GM12878 (cell line): ENCODE results near the gene ZMYND10. TPM values are rescaled to one million over a fixed set of nuclear protein-coding genes. Genes with fewer than 3 reads are reported as not detected.

Source experiments
- ATAC-seq: fragments of 200-7000 bp; cut with Tn5 transposase; 3 replicates; pipeline ENCODE4 v1.9.1; 2020; ENCODE audit warnings: mild to moderate bottlenecking, moderate library complexity
- BruUV-seq: library from RNA; stranded (reverse); fragments of 400-500 nt; replicated peaks from 2 replicates; lab custom pipeline; 2021; lab: Mats Ljungman, UMichigan
- CTCF ChIA-PET: fragments of 300-600 bp; sonication (Branson Sonifier 250); formaldehyde crosslinking; extraction: SDS; loops from one replicate; lab custom pipeline; 2021; ENCODE audit warnings: inconsistent platforms; lab: Yijun Ruan, JAX
- POLR2A ChIA-PET: fragments of 350-600 bp; formaldehyde crosslinking; extraction: SDS; loops from one replicate; lab custom pipeline; 2021; ENCODE audit warnings: inconsistent platforms; lab: Charles Lee
- RAD21 ChIA-PET: fragments of 300-600 bp; sonication (Branson Sonifier 250); formaldehyde crosslinking; loops from one replicate; lab custom pipeline; 2023; ENCODE audit warnings: antibody characterized with exemption; ENCODE audit not compliant: unreplicated experiment; lab: Charles Lee
- SMC1A ChIA-PET: fragments of 300-600 bp; sonication (Branson Sonifier 250); formaldehyde crosslinking; loops from one replicate; lab custom pipeline; 2023; ENCODE audit not compliant: unreplicated experiment, uncharacterized antibody; lab: Charles Lee
- DNase-seq: peaks from one replicate; pipeline ENCODE4 v3.0.0-alpha.2; 2011; ENCODE audit warnings: low read depth, low spot score
- FAIRE-seq: peaks from 3 replicates; lab custom pipeline; 2011; peaks lifted over from hg19 to GRCh38; lab: Jason Lieb, UNC
- H2AFZ ChIP-seq: 2 replicates; pipeline ENCODE4 v1.6.0; 2011; ENCODE audit warnings: low read depth, low read length, control low read depth; ENCODE audit not compliant: control insufficient read depth
- H3K27ac ChIP-seq: 2 replicates; pipeline ENCODE4 v1.5.1; 2011; ENCODE audit warnings: control low read depth; ENCODE audit not compliant: control insufficient read depth, insufficient read depth
- H3K27me3 ChIP-seq, 2 experiments: replicated peaks in 1 of 2; 2 replicates each; pipeline versions ENCODE4 v1.6.0 to v1.6.1; 2011; ENCODE audit warnings: low read length in 1 of 2; ENCODE audit not compliant: control insufficient read depth in 2 of 2, insufficient read depth in 2 of 2
- H3K36me3 ChIP-seq, 2 experiments: 2 replicates each; pipeline ENCODE4 v1.5.1; 2011; ENCODE audit warnings: low read length in 1 of 2; ENCODE audit not compliant: control insufficient read depth in 2 of 2, insufficient read depth in 2 of 2
- H3K4me1 ChIP-seq: 2 replicates; pipeline ENCODE4 v1.6.1; 2011; ENCODE audit warnings: mild to moderate bottlenecking, low read length, moderate library complexity, mixed read lengths; ENCODE audit not compliant: control insufficient read depth, insufficient read depth
- H3K4me2 ChIP-seq: 2 replicates; pipeline ENCODE4 v1.6.0; 2011; ENCODE audit warnings: control low read depth; ENCODE audit not compliant: control insufficient read depth, insufficient read depth
- H3K4me3 ChIP-seq: fragments of 200-600 bp; sonication (generic); 2 replicates; pipeline ENCODE4 v1.5.1; 2016
- H3K79me2 ChIP-seq: 2 replicates; pipeline ENCODE4 v1.6.0; 2011; ENCODE audit warnings: low read length; ENCODE audit not compliant: control insufficient read depth, insufficient read depth
- H3K9ac ChIP-seq: 2 replicates; pipeline ENCODE4 v1.8.0; 2011; ENCODE audit warnings: low read length, control low read depth, mixed read lengths; ENCODE audit not compliant: control insufficient read depth, insufficient read depth
- H3K9me3 ChIP-seq: replicated peaks from 3 replicates; pipeline ENCODE4 v1.5.1; 2011; ENCODE audit warnings: mild to moderate bottlenecking, low read length; ENCODE audit not compliant: control insufficient read depth, insufficient read depth
- H4K20me1 ChIP-seq: 2 replicates; pipeline ENCODE4 v1.6.0; 2011; ENCODE audit not compliant: control insufficient read depth, insufficient read depth
- BHLHE40 ChIP-seq, 2 experiments: fragments of 450-650 bp in 1 of 2; IDR thresholded peaks; 2 replicates each; pipeline ENCODE4 v1.6.1; 2011 to 2017; ENCODE audit warnings: low read depth in 2 of 2, borderline replicate concordance in 1 of 2, improper control_type of control experiment in 1 of 2, low read length in 1 of 2, mild to moderate bottlenecking in 1 of 2
- CBX5 ChIP-seq: sonication (generic); IDR thresholded peaks from 2 replicates; pipeline ENCODE4 v1.6.1; 2016; ENCODE audit warnings: low read depth, moderate library complexity, mild to moderate bottlenecking, inconsistent platforms
- CEBPZ ChIP-seq: fragments of 150-350 bp; IDR thresholded peaks from 2 replicates; pipeline ENCODE4 v1.6.1; 2016; ENCODE audit warnings: low read depth, low read length
- CHD1 ChIP-seq: IDR thresholded peaks from 2 replicates; pipeline ENCODE4 v1.6.1; 2012; ENCODE audit warnings: low read depth, low read length, improper control_type of control experiment
- ESRRA ChIP-seq: IDR thresholded peaks from 2 replicates; pipeline ENCODE4 v1.6.1; 2012; ENCODE audit warnings: mild to moderate bottlenecking, low read length, improper control_type of control experiment
- IKZF2 ChIP-seq, 2 experiments: fragments of 450-650 bp; IDR thresholded peaks; 2 replicates each; pipeline ENCODE4 v1.6.1; 2017; ENCODE audit warnings: mild to moderate bottlenecking in 2 of 2, moderate library complexity in 2 of 2
- IRF3 ChIP-seq: fragments of 450-650 bp; IDR thresholded peaks from 2 replicates; pipeline ENCODE4 v1.6.1; 2014; ENCODE audit warnings: mild to moderate bottlenecking
- NBN ChIP-seq: fragments of 450-650 bp; IDR thresholded peaks from 2 replicates; pipeline ENCODE4 v1.6.1; 2016
- RCOR1 ChIP-seq: conservative IDR thresholded peaks from 2 replicates; pipeline ENCODE4 v1.6.1; 2012; ENCODE audit warnings: low read depth, low read length, improper control_type of control experiment
- RFX5 ChIP-seq: IDR thresholded peaks from 2 replicates; pipeline ENCODE4 v1.6.1; 2011; ENCODE audit warnings: low read depth, low read length, improper control_type of control experiment
- SKIL ChIP-seq: fragments of 450-650 bp; IDR thresholded peaks from 2 replicates; pipeline ENCODE4 v1.6.1; 2017; ENCODE audit warnings: mild to moderate bottlenecking, low read depth, inconsistent platforms; ENCODE audit not compliant: poor library complexity, severe bottlenecking
- SP1 ChIP-seq: IDR thresholded peaks from one replicate; pipeline ENCODE4 v1.6.1; 2011; ENCODE audit warnings: low read depth, low read length
- STAT3 ChIP-seq: IDR thresholded peaks from 2 replicates; pipeline ENCODE4 v1.6.1; 2011; ENCODE audit warnings: low read depth, low read length, improper control_type of control experiment
- TARDBP ChIP-seq: IDR thresholded peaks from 2 replicates; pipeline ENCODE4 v1.6.1; 2016; ENCODE audit warnings: borderline replicate concordance
- WGBS: methylation state at CpG from one replicate; pipeline ENCODE4 v1.1.6; 2016; ENCODE audit warnings: low lambda C conversion rate; ENCODE audit not compliant: insufficient replicate concordance, insufficient coverage; ENCODE audit errors: missing lambda C conversion rate; 5-methylcytosine and 5-hydroxymethylcytosine counted together
- in situ Hi-C: fragments of 300-500 bp; cut with MboI; formaldehyde crosslinking; loops from 9 replicates; pipeline ENCODE4 v1.14.3; 2018; ENCODE audit warnings: mixed read lengths
- intact Hi-C: fragments of 100-400 bp; cut with micrococcal nuclease; formaldehyde crosslinking; loops from one replicate; pipeline ENCODE4 v1.14.2; 2022; ENCODE audit not compliant: unreplicated experiment
- polyA plus RNA-seq, 11 experiments: library from polyadenylated mRNA; depleted of rRNA in 4 of 11; unstranded in 6 of 11; stranded (reverse) in 5 of 11; fragments of >200 nt; fragmentation: Nextera tagmentation in 4 of 11; fragmentation: Illumina TruSeq in 1 of 11; extraction: Ambion mirVana in 4 of 11; extraction: Trizol in 1 of 11; gene quantifications; 1 replicate in 1 of 11; 2 replicates in 10 of 11; pipeline versions ENCODE4 v1.2.1 to v1.2.3, GENCODE V29; 2011 to 2016; ENCODE audit warnings: inconsistent platforms in 2 of 11, missing spikeins in 2 of 11, low read depth in 1 of 11
- total RNA-seq, 4 experiments: library from RNA; depleted of rRNA in 3 of 4; stranded (reverse); fragments of >200 nt in 3 of 4; fragmentation: Illumina TruSeq in 1 of 4; extraction: Trizol in 1 of 4; gene quantifications; 2 replicates each; pipeline versions ENCODE4 v1.2.1 to v1.2.3, GENCODE V29; 2013 to 2021

ZMYND10 gene
- total and polyA plus RNA-seq, 10 of the 15 experiments (the other 5 are each of a cell fraction or from before 2014, with no cell fraction given) = 0.11 to 1.0 (median 0.37) TPM

- SMC1A ChIA-PET = interaction anchor here (1.5 to 1.8 kb wide), 2 partner anchors 17 to 20 kb away, joined by 4 read pairs; partner anchors contain the start of genes HYAL3 and NAA80
- TF ChIP-seq TARDBP = no peak
- TF ChIP-seq IKZF2 (IDR thresholded peaks at IDR 0.05) = no peak
- no peak for TF ChIP-seq RCOR1
- no peak for TF ChIP-seq SP1
- TF ChIP-seq SKIL = no peak
- no peak for TF ChIP-seq RFX5
- no peak for TF ChIP-seq NBN
- TF ChIP-seq CHD1 = no peak
- no peak for TF ChIP-seq STAT3
- no peak for TF ChIP-seq CBX5
- TF ChIP-seq ESRRA = no peak
- no peak for TF ChIP-seq BHLHE40 (IDR thresholded peaks at IDR 0.05; ENCODE audit: borderline replicate concordance in 1 of 2, low read depth in 2 of 2, low read length in 1 of 2)
- TF ChIP-seq CEBPZ = no peak
- no peak for TF ChIP-seq IRF3
Observed at GRCh38 chr3:50319181-50319893, 26.2 kb downstream of the ZMYND10 start.

More at GRCh38 chr3:50319181-50319893, 26.2 kb downstream of the ZMYND10 start:
- 87% methylated on average over 16 of the region's 16 CpGs for WGBS
- POLR2A ChIA-PET = interaction anchor here (0.6 to 1.9 kb wide), 4 partner anchors 12 to 27 kb away, joined by 3 to 7 read pairs (median 4); partner anchors contain the start of gene IFRD2
- RAD21 ChIA-PET = no interaction called here
- Histone ChIP-seq H4K20me1 (no peaks in the 10 kb centered on the region), H3K27me3 (no peaks in the 10 kb centered on the region), H2AFZ (no peak overlapping the region), H3K27ac (no peak overlapping the region), H3K79me2 (peaks cover 5% of the 10 kb centered on the region), H3K4me2 (no peak overlapping the region), H3K36me3 (peaks cover 0 to 2% of the 10 kb centered on the region in 2 experiments; a peak in 2 of 4 replicates), H3K4me1 (peaks cover 23% of the 10 kb centered on the region), H3K9me3 (no peaks in the 10 kb centered on the region), H3K4me3 (no peak overlapping the region), H3K9ac (no peak overlapping the region)
- DNase-seq (no peak), ATAC-seq (no peak), FAIRE-seq (no peak)
- intact Hi-C loops = no loop called here
- in situ Hi-C loops = no loop called here
- CTCF ChIA-PET = interaction anchor here (0.7 to 1.8 kb wide), 6 partner anchors 9 to 98 kb away, joined by 3 to 8 read pairs (median 4); partner anchors contain the start of genes HYAL3, NAA80 and TUSC2
- BruUV-seq = no TSS peak
